ENCODE measurements around the gene CAT.
A peak's percentile ranks its signal among the peaks of the same experiment; 100 is the strongest.

CAT gene

DNA sequence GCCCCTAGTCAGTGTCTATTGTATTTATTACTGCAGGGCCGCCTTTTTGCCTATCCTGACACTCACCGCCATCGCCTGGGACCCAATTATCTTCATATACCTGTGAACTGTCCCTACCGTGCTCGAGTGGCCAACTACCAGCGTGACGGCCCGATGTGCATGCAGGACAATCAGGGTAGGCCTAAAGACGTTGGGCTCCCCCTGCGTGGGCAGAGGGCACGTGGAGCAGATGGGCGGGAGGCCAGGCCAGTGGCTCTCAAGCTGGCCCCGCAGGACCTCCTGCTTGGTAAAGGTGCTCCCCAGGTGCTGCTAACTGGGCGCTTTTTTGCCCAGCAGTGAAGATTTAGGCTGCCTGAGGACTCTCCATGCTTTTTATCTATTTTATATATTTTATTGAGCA lies 22.5 kb downstream of the CAT start:
- no peak for DNase-seq

DNA sequence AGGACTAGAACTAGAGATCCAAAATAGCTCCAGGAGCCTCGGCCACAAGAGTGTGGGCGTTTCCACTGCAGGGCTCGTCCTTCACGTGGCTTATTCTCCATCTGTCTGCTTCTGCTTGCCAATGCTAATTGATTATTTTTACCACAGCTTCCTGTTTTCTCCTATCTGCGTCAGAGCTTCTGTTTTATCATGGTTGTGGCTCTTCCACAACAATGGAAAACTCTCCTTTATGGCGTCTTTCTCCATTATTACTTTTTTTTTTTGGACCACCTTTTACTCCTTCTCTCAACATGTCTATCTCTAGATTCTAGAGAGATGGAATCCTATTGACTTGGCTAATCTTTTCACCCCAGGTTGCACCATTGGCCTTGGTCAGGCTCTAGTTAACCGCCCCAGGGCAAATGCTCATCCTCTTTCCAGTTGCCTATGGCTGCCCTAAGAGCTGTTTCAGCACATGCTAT lies 25.9 kb downstream of the CAT start:
- DNase-seq = no peak

GRCh38 chr11:34466802-34467488 lies 28.2 kb downstream of the CAT start:
- DNase-seq = no peak

DNA sequence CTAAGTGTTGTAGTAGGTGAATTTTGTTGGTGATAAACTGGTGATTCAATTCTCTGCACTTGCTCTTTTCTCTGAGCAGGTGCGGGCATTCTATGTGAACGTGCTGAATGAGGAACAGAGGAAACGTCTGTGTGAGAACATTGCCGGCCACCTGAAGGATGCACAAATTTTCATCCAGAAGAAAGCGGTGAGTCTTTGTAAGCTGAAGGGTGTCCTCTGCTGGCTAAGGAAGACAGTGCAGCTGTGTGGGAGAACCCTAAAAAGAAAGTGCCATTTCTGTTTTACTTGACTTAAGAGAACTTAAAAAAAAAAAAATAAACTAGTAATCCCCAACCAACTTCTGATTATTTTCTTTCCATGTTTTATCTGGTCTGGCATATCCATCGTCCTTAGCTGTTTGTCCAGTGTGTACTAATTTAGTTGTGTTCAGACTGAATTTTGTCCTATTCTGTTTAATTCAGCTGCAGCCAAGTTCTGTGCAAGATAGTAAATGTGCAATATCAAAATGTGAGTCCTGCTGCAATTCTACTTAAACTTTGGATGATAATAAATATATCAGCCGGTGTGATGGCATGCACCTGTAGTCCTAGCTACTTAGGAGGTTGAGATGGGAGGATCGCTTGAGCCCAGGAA lies 29.6 kb downstream of the CAT start:
- peak; percentile 16 to 18 for DNase-seq

- no peak for DNase-seq
Observed at GRCh38 chr11:34473603-34474169, 35.0 kb downstream of the CAT start.

- DNase-seq = no peak
Observed at GRCh38 chr11:34475656-34476055, 36.9 kb downstream of the CAT start.

GRCh38 chr11:34476849-34477248 lies 38.1 kb downstream of the CAT start:
- no peak for DNase-seq

DNA sequence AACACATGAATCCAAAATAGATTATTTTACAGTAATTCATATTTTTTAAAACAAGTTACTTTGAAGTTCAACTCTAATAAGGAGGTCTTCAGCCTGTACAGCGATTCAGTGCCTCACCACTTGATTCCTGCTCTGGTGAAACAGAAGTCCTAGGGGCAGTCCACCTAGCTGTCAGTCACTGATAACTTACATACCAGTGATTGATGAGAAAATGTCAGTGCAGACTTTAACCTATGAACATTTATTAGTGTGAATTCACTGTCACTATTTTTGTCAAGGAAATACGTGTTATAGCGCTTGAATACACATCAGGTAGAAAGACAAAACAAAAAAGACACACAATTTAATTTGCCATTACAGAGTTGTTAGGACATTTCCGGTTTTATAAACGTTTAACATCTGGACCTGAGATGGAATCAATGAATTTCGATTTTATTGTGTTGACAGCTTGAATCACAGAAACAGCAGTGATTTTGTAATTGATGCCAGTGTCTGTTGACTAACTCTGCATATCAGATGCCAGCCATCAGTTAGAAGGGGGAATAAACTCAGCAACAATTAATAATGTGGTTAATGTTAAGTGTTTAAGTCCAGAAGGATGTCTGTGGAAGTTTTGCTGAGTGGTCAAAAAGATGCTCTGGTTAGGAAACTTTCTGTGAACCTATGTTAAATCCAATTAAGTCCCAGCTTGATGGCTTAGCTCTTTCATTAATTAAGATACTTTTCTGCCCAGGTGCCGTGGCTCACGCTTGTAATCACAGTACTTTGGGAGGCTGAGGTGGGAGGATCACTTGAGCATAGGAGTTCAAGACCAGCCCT lies 40.3 kb downstream of the CAT start:
- no peak for DNase-seq

DNA sequence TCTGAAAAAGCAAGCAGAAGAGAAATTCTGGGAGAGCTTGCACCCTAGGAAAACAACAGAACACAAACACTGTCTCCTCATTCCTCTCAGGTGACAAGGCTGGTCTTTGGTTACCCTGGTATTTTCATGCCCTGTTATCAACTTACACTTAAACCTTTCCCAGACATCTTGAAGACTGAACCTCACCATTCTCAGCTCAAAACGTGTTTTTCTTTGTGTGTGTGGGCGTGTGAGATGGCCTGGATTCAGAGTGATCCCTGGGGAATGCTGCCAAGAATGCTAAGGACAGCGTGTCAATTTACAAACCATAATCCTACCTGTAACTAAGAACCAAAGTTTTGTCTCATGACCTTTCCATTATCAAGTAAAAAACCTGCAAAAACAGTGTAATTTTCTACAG lies 41.6 kb downstream of the CAT start:
- DNase-seq = no peak

- no peak for DNase-seq
Observed at GRCh38 chr11:34481307-34481706, 42.6 kb downstream of the CAT start.

DNA sequence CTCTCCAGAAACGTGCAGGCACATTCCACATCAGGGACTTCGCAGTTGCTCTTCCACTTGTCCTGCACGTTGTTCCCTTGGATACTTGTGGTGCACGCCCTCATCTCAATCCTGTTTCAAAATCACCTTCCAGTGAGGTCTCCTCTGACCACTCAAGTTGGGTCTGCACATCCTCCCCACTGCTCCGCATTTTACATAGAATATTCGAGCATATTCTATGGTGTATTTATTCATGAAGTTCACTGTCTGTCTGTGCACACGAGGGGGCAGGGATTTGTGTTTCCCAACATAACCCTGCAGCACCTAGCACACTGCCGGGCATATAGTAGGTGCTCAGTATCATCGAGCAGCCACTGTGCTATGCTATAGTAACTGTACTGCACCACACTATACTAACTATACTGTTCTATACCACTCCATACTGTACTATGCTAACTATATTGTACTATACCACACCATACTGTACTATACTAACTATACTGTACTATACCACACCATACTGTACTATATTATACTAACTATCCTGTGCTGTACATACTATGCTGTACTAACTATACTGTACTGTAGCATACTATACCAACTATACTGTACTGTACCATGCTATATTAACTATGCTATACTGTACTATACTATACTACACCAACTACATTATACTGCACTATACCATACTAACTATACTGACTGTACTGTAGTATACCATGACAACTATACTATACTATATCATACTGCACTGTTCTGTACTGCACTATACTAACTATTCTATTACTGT lies 44.6 kb downstream of the CAT start:
- DNase-seq = no peak

GRCh38 chr11:34487430-34487829 lies 48.7 kb downstream of the CAT start:
- no peak for DNase-seq

DNA sequence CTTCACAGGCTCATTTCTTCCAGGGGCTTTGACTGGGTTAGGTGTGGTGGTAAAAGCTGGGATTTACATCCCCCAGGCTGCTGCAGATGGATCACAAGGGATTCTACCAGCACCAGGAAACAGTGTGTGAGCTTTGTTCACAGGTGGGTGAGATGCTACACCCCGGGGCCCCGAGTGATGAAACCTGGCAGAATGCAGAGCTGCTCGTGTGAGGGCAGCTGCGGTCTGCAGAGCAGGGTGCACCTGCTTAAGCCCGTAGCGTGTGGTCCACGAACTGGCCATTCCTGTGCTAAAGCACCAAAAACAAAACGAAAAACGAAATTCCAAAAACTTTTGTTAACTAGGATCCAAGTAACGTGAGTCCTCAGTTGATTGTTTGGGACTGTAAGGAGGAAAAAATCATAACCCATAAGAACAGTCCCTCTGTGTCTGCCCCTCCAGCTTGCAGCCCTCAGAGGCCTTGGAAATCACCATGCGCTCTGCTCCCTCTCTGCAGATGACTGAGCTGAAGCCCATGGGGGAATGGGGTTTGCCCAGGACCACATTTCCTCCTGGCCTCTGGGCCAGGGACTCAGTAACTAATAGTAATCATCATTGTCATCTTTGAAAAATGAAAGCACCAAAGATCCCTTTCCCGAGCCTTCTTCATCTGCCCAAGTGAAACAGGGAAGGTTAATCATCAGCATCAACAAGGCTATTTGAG lies 50.3 kb downstream of the CAT start:
- no peak for DNase-seq

- no peak for DNase-seq
Observed at GRCh38 chr11:34490304-34490703, 51.6 kb downstream of the CAT start.

- peak; percentile 12 to 24 for DNase-seq
Observed at GRCh38 chr11:34492806-34493414, 54.2 kb downstream of the CAT start.

DNA sequence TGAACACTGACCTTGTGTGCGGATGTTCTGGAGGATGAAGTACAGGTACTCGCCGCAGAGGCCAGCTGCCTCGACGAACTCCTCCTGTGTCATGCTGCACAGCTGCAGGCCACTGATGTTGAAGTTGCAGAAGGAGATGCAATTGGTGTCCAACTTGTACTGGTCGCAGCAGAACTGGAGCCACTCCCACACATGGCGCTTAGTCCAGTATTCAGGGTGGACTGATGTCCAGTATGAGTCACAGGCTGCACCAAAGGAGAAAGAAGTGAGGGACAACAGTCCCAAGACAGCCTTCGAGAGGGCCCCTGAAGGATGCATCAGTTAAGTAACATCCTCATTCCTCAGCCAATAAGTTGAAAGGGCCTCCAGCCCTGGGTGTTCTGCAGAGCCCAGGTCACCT lies 54.7 kb downstream of the CAT start:
- no peak for DNase-seq

- DNase-seq = no peak
Observed at GRCh38 chr11:34493926-34494595, 55.3 kb downstream of the CAT start.

- no peak for DNase-seq
Observed at GRCh38 chr11:34495239-34495723, 56.5 kb downstream of the CAT start.

- DNase-seq = no peak
Observed at GRCh38 chr11:34495724-34496377, 57.1 kb downstream of the CAT start.
